ENCODE measurements around the gene RALA. TPM values are rescaled to one million over a fixed set of nuclear protein-coding genes. Genes with fewer than 3 reads are reported as not detected.

Gene RALA
- total and polyA plus RNA-seq, 10 of the 15 experiments (the other 5 are each of a cell fraction or from before 2014, with no cell fraction given) = 7.5 to 53.3 (median 23.1) TPM

- ChIA-PET RAD21 (ENCODE audit: unreplicated experiment) (no interaction called here), SMC1A (ENCODE audit: uncharacterized antibody, unreplicated experiment) (interaction anchor here (1.1 kb wide), 1 partner anchor 17 kb away, joined by 3 read pairs; no protein-coding TSS in a partner anchor), POLR2A (no interaction called here), CTCF (interaction anchor here (0.6 kb wide), 1 partner anchor 151 kb away, joined by 3 read pairs; no protein-coding TSS in a partner anchor)
- in situ Hi-C loops (cut with MboI) = no loop called here
- no peaks in the 10 kb centered on the region for H4K20me1 ChIP-seq (ENCODE audit: control insufficient read depth, insufficient read depth)
- H3K9ac ChIP-seq (ENCODE audit: control insufficient read depth, insufficient read depth, low read length) = no peak overlapping the region
- no peak overlapping the region for H2AFZ ChIP-seq (ENCODE audit: control insufficient read depth, low read depth, low read length)
- BruUV-seq (replicated peaks) = no TSS peak
- FAIRE-seq (no peak), ATAC-seq (no peak), DNase-seq (ENCODE audit: low read depth, low spot score) (no peak)
- no peak overlapping the region for H3K4me3 ChIP-seq
- TF ChIP-seq USF1 (IDR thresholded peaks at IDR 0.05; ENCODE audit: borderline replicate concordance, extremely low read length, insufficient read depth, low read depth, low read length) = no peak
- no peaks in the 10 kb centered on the region for H3K36me3 ChIP-seq (ENCODE audit: control insufficient read depth in 2 of 2, insufficient read depth in 2 of 2, low read length in 1 of 2)
- peaks cover 0 to 2% of the 10 kb centered on the region in 2 experiments; a peak in 1 of 4 replicates for H3K27me3 ChIP-seq (replicated peaks in 1 of 2; ENCODE audit: control insufficient read depth in 2 of 2, insufficient read depth in 2 of 2, low read length in 1 of 2)
- no peak overlapping the region for H3K4me2 ChIP-seq (ENCODE audit: control insufficient read depth, insufficient read depth)
- H3K79me2 ChIP-seq (ENCODE audit: control insufficient read depth, insufficient read depth, low read length) = no peaks in the 10 kb centered on the region
- H3K9me3 ChIP-seq (replicated peaks; ENCODE audit: control insufficient read depth, insufficient read depth, low read length) = no peaks in the 10 kb centered on the region
- no peaks in the 10 kb centered on the region for H3K4me1 ChIP-seq (ENCODE audit: control insufficient read depth, insufficient read depth, low read length)
- intact Hi-C loops (cut with micrococcal nuclease; ENCODE audit: unreplicated experiment) = no loop called here
- no peak overlapping the region for H3K27ac ChIP-seq (ENCODE audit: control insufficient read depth, insufficient read depth)
Measured at GRCh38 chr7:39603924-39604323, 19.4 kb upstream of the RALA start.

- Histone ChIP-seq H3K9me3 (replicated peaks; ENCODE audit: control insufficient read depth, insufficient read depth, low read length) (no peaks in the 10 kb centered on the region), H3K79me2 (ENCODE audit: control insufficient read depth, insufficient read depth, low read length) (no peaks in the 10 kb centered on the region), H3K9ac (ENCODE audit: control insufficient read depth, insufficient read depth, low read length) (no peak overlapping the region), H3K4me1 (ENCODE audit: control insufficient read depth, insufficient read depth, low read length) (no peaks in the 10 kb centered on the region), H4K20me1 (ENCODE audit: control insufficient read depth, insufficient read depth) (no peaks in the 10 kb centered on the region), H2AFZ (ENCODE audit: control insufficient read depth, low read depth, low read length) (no peak overlapping the region), H3K4me3 (no peak overlapping the region), H3K4me2 (ENCODE audit: control insufficient read depth, insufficient read depth) (no peak overlapping the region), H3K27me3 (replicated peaks in 1 of 2; ENCODE audit: control insufficient read depth in 2 of 2, insufficient read depth in 2 of 2, low read length in 1 of 2) (peaks cover 0 to 4% of the 10 kb centered on the region in 2 experiments; a peak in 1 of 4 replicates), H3K36me3 (ENCODE audit: control insufficient read depth in 2 of 2, insufficient read depth in 2 of 2, low read length in 1 of 2) (no peaks in the 10 kb centered on the region), H3K27ac (ENCODE audit: control insufficient read depth, insufficient read depth) (no peak overlapping the region)
- BruUV-seq (replicated peaks) = no TSS peak
- SMC1A ChIA-PET (ENCODE audit: uncharacterized antibody, unreplicated experiment) = interaction anchor here (0.9 to 1.5 kb wide), 8 partner anchors 10 to 24 kb away, joined by 3 to 7 read pairs (median 4); no protein-coding TSS in a partner anchor
- TF ChIP-seq ZNF217 (IDR thresholded peaks at IDR 0.05) (no peak), RUNX3 (IDR thresholded peaks at IDR 0.05; ENCODE audit: low read length) (0 out of 2 replicates have a peak, but pooled peaks have one; percentile 31), IRF5 (IDR thresholded peaks at IDR 0.05; ENCODE audit: borderline replicate concordance) (no peak), CHD1 (IDR thresholded peaks at IDR 0.05; ENCODE audit: low read depth, low read length) (no peak), SIN3A (IDR thresholded peaks at IDR 0.05; ENCODE audit: low read depth, low read length) (no peak)
- 58% methylated on average over 1 of the region's 1 CpG for WGBS (ENCODE audit: insufficient coverage, insufficient replicate concordance, low lambda C conversion rate, missing lambda C conversion rate)
- POLR2A ChIA-PET = interaction anchor here (0.6 to 1.1 kb wide), 3 partner anchors 16 to 601 kb away, joined by 3 read pairs; no protein-coding TSS in a partner anchor
- FAIRE-seq = no peak
- ATAC-seq = peak; percentile 81
- RAD21 ChIA-PET (ENCODE audit: unreplicated experiment) = interaction anchor here (0.6 to 1.5 kb wide), 3 partner anchors 25 to 495 kb away, joined by 3 to 4 read pairs (median 3); no protein-coding TSS in a partner anchor
- DNase-seq (ENCODE audit: low read depth, low spot score) = no peak
- in situ Hi-C loops (cut with MboI) = no loop called here
- CTCF ChIA-PET = interaction anchor here (2.3 kb wide), 1 partner anchor 24 kb away, joined by 8 read pairs; no protein-coding TSS in a partner anchor
- intact Hi-C loops (cut with micrococcal nuclease; ENCODE audit: unreplicated experiment) = no loop called here
Measured at GRCh38 chr7:39605087-39605486, 18.3 kb upstream of the RALA start.
